Neural progenitor cell (in vitro differentiated cells): ENCODE measurements around the gene TSNAXIP1. TPM values are rescaled to one million over a fixed set of nuclear protein-coding genes. Genes with fewer than 3 reads are reported as not detected.
"Not testable (repeated sequence)": the region's sequence is repeated elsewhere in the genome, so short reads cannot be mapped to it uniquely, and the experiment has no call there.

Experiments
- DNase-seq: peaks from one replicate; pipeline ENCODE4 v3.0.0-alpha.2; 2016; ENCODE audit warnings: low spot score
- H2AFZ ChIP-seq: fragments of 200-600 bp; sonication (generic); replicated peaks from 2 replicates; pipeline ENCODE4 v1.6.1; 2016; ENCODE audit warnings: antibody characterized with exemption
- H3F3A ChIP-seq: fragments of 200-600 bp; sonication (generic); 2 replicates; pipeline ENCODE4 v1.6.1; 2016; ENCODE audit warnings: antibody characterized with exemption, low read depth
- H3K27ac ChIP-seq: fragments of 200-600 bp; sonication (generic); 2 replicates; pipeline ENCODE4 v1.5.1; 2016; ENCODE audit warnings: mild to moderate bottlenecking
- H3K27me3 ChIP-seq: fragments of 200-600 bp; sonication (generic); 2 replicates; pipeline ENCODE4 v1.6.1; 2016; ENCODE audit warnings: mild to moderate bottlenecking, moderate library complexity
- H3K36me3 ChIP-seq: fragments of 200-600 bp; sonication (generic); 2 replicates; pipeline ENCODE4 v1.5.1; 2016
- H3K4me1 ChIP-seq: fragments of 200-600 bp; sonication (generic); 2 replicates; pipeline ENCODE4 v1.6.1; 2016; ENCODE audit warnings: mixed run types
- H3K4me2 ChIP-seq: fragments of 200-600 bp; sonication (generic); 2 replicates; pipeline ENCODE4 v1.6.1; 2016
- H3K4me3 ChIP-seq: fragments of 200-600 bp; sonication (generic); 2 replicates; pipeline ENCODE4 v1.5.1; 2016
- H3K79me2 ChIP-seq: fragments of 200-600 bp; sonication (generic); 2 replicates; pipeline ENCODE4 v1.6.1; 2016; ENCODE audit warnings: low read depth
- H3K9ac ChIP-seq: fragments of 200-600 bp; sonication (generic); 2 replicates; pipeline ENCODE4 v1.6.1; 2016
- H3K9me3 ChIP-seq: fragments of 200-600 bp; sonication (generic); 2 replicates; pipeline ENCODE4 v1.5.1; 2016; ENCODE audit warnings: low read depth
- H4K20me1 ChIP-seq: fragments of 200-600 bp; sonication (generic); 2 replicates; pipeline ENCODE4 v1.6.1; 2016; ENCODE audit warnings: low read depth
- H3K27ac Mint-ChIP-seq: 3 replicates; pipeline ENCODE4 v1.8.0; 2021; ENCODE audit warnings: mixed read lengths
- H3K27me3 Mint-ChIP-seq: 2 replicates; pipeline ENCODE4 v1.8.0; 2022; ENCODE audit warnings: low read depth, mild to moderate bottlenecking, inconsistent platforms, moderate library complexity, mixed read lengths; ENCODE audit not compliant: insufficient read depth
- H3K36me3 Mint-ChIP-seq: 3 replicates; pipeline ENCODE4 v1.8.0; 2021; ENCODE audit warnings: mixed read lengths
- H3K4me1 Mint-ChIP-seq: 3 replicates; pipeline ENCODE4 v1.8.0; 2021; ENCODE audit warnings: mixed read lengths
- H3K4me3 Mint-ChIP-seq: 3 replicates; pipeline ENCODE4 v1.8.0; 2021; ENCODE audit warnings: mild to moderate bottlenecking, moderate library complexity, mixed read lengths
- H3K9me3 Mint-ChIP-seq: 3 replicates; pipeline ENCODE4 v1.8.0; 2020; ENCODE audit warnings: mixed read lengths
- CTCF ChIP-seq: fragments of 200-600 bp; sonication (generic); IDR thresholded peaks from 2 replicates; pipeline ENCODE4 v1.5.1; 2017; ENCODE audit warnings: antibody characterized with exemption, mild to moderate bottlenecking
- EZH2 ChIP-seq: fragments of 200-600 bp; sonication (generic); IDR thresholded peaks from 2 replicates; pipeline ENCODE4 v1.6.1; 2017; ENCODE audit warnings: antibody characterized with exemption, mild to moderate bottlenecking, moderate library complexity
- EZH2phosphoT487 ChIP-seq: fragments of 200-600 bp; sonication (generic); IDR thresholded peaks from 2 replicates; pipeline ENCODE4 v1.6.1; 2017; ENCODE audit warnings: antibody characterized with exemption
- total RNA-seq: library from RNA; depleted of rRNA; stranded (reverse); fragments of >200 nt; gene quantifications from 2 replicates; pipeline ENCODE4 v1.2.3, GENCODE V29; 2015; ENCODE audit warnings: low replicate concordance

The TSNAXIP1 gene
- total RNA-seq, 1 donor from 2014 or later = 2.9 TPM

DNA sequence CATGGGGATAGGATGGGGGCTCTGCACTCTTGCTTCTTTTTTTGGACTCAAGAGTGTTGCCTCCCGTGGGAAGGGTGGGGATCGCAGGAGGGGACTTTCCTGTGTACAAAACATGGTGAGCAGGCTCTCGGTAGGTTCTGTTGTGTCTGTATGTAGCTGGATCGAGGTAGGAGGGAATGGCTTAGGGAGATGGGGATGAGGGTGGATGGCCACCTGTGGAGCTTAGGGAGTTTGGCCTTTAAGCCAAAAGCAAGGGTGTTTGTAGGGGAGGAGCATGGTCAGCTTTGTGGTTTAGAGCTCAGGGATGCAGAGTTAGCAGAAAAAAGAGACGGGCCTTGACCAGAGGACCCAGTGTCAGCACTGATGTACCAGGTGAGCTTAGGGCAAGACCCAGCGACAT lies 55.2 kb downstream of the TSNAXIP1 start:
- H2AFZ ChIP-seq = no peak overlapping the region
- peaks cover 98% of the 10 kb centered on the region for H3K79me2 ChIP-seq
- no peak overlapping the region for H3K4me3 ChIP-seq
- H3F3A ChIP-seq = peaks cover 8% of the 10 kb centered on the region
- TF ChIP-seq EZH2 (no peak), EZH2phosphoT487 (no peak), CTCF (no peak)
- peaks cover 18% of the 10 kb centered on the region for H3K4me1 Mint-ChIP-seq
- peaks cover 91% of the 10 kb centered on the region for H4K20me1 ChIP-seq
- no peak for DNase-seq
- no peaks in the 10 kb centered on the region for H3K27me3 ChIP-seq
- no peak overlapping the region for H3K4me2 ChIP-seq
- H3K4me1 ChIP-seq = peaks cover 8% of the 10 kb centered on the region
- no peaks in the 10 kb centered on the region for H3K9me3 ChIP-seq
- H3K36me3 ChIP-seq = no peaks in the 10 kb centered on the region
- peaks cover 27% of the 10 kb centered on the region for H3K36me3 Mint-ChIP-seq
- no peak overlapping the region for H3K9ac ChIP-seq
- no peak overlapping the region for H3K4me3 Mint-ChIP-seq
- H3K27me3 Mint-ChIP-seq = peaks cover 7% of the 10 kb centered on the region
- no peaks in the 10 kb centered on the region for H3K9me3 Mint-ChIP-seq
- H3K27ac ChIP-seq = no peak overlapping the region
- peak overlapping the region; percentile 19 for H3K27ac Mint-ChIP-seq

- peaks cover 23% of the 10 kb centered on the region for H3K36me3 Mint-ChIP-seq
- H3K9me3 ChIP-seq = no peaks in the 10 kb centered on the region
- H3K4me1 ChIP-seq = peaks cover 8% of the 10 kb centered on the region
- H3K27ac ChIP-seq = no peak overlapping the region
- H2AFZ ChIP-seq = no peak overlapping the region
- no peaks in the 10 kb centered on the region for H3K36me3 ChIP-seq
- no peak overlapping the region for H3K9ac ChIP-seq
- H4K20me1 ChIP-seq = peaks cover 80% of the 10 kb centered on the region
- H3K4me3 ChIP-seq = no peak overlapping the region
- H3K4me2 ChIP-seq = no peak overlapping the region
- H3K27ac Mint-ChIP-seq = peak overlapping the region; percentile 50
- peaks cover 97% of the 10 kb centered on the region for H3K79me2 ChIP-seq
- H3K4me1 Mint-ChIP-seq = peaks cover 13% of the 10 kb centered on the region
- H3K27me3 Mint-ChIP-seq = peaks cover 7% of the 10 kb centered on the region
- no peaks in the 10 kb centered on the region for H3K27me3 ChIP-seq
- TF ChIP-seq EZH2 = no peak
- TF ChIP-seq CTCF = no peak
- H3K9me3 Mint-ChIP-seq = no peaks in the 10 kb centered on the region
- H3K4me3 Mint-ChIP-seq = peak overlapping the region; percentile 19
- peaks cover 8% of the 10 kb centered on the region for H3F3A ChIP-seq
- no peak for DNase-seq
Measured at GRCh38 chr16:67862623-67863583, 56.2 kb downstream of the TSNAXIP1 start.

DNA sequence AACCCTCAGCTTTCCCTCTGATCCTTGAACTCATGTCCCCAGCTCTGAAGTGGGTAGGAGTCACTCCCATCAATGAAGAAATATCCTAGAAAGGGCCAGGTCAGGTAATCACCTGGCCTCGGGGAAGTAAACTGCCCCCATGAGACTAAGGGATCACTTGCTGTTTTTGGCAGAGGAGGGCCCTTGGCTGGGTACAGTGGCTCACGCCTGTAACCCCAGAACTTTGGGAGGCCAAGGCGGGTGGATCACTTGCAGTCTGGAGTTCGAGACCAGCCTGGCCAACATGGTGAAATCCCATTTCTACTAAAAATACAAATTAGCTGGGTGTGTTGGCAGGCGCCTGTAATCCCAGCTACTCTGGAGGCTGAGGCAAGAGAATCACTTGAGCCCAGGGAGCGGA lies 57.4 kb downstream of the TSNAXIP1 start:
- not testable (repeated sequence) for H3K36me3 ChIP-seq, H3F3A ChIP-seq, H3K9me3 Mint-ChIP-seq, DNase-seq, H3K4me1 ChIP-seq, H3K4me3 ChIP-seq, H3K27ac Mint-ChIP-seq, H3K27ac ChIP-seq, H3K9ac ChIP-seq, H3K27me3 ChIP-seq, H3K9me3 ChIP-seq, H3K4me3 Mint-ChIP-seq, H3K27me3 Mint-ChIP-seq, H2AFZ ChIP-seq, H3K4me2 ChIP-seq
- Mint-ChIP-seq H3K36me3 (peaks cover 22% of the 10 kb centered on the region), H3K4me1 (peaks cover 13% of the 10 kb centered on the region)
- H3K79me2 ChIP-seq = peaks cover 85% of the 10 kb centered on the region
- peaks cover 69% of the 10 kb centered on the region for H4K20me1 ChIP-seq

GRCh38 chr16:67864594-67864993 lies 57.9 kb downstream of the TSNAXIP1 start:
- Histone ChIP-seq H3F3A (peaks cover 9% of the 10 kb centered on the region), H3K9ac (no peak overlapping the region), H3K4me2 (peak overlapping the region; percentile 3), H3K9me3 (no peaks in the 10 kb centered on the region), H3K27ac (no peak overlapping the region), H3K79me2 (peaks cover 80% of the 10 kb centered on the region), H4K20me1 (peaks cover 64% of the 10 kb centered on the region), H3K4me1 (peaks cover 8% of the 10 kb centered on the region), H2AFZ (no peak overlapping the region), H3K27me3 (no peaks in the 10 kb centered on the region), H3K4me3 (no peak overlapping the region), H3K36me3 (no peaks in the 10 kb centered on the region)
- Mint-ChIP-seq H3K27ac (no peak overlapping the region), H3K27me3 (peaks cover 7% of the 10 kb centered on the region), H3K4me3 (no peak overlapping the region), H3K36me3 (peaks cover 22% of the 10 kb centered on the region), H3K4me1 (peaks cover 13% of the 10 kb centered on the region), H3K9me3 (no peaks in the 10 kb centered on the region)
- no peak for TF ChIP-seq EZH2
- TF ChIP-seq EZH2phosphoT487 = no peak
- TF ChIP-seq CTCF = no peak
- DNase-seq = peak; percentile 16
